GM20431 (cell line): ENCODE data around the gene KLHL22.
"Not testable (repeated sequence)": the region's sequence is repeated elsewhere in the genome, so short reads cannot be mapped to it uniquely, and the experiment has no call there.

Experiments
- in situ Hi-C: fragments of 300-500 bp; cut with MseI, MboI; formaldehyde crosslinking; loops from one replicate; pipeline ENCODE4 v1.15.0; 2020; ENCODE audit warnings: low sequenced_read_pairs; ENCODE audit not compliant: unreplicated experiment

KLHL22 gene

DNA sequence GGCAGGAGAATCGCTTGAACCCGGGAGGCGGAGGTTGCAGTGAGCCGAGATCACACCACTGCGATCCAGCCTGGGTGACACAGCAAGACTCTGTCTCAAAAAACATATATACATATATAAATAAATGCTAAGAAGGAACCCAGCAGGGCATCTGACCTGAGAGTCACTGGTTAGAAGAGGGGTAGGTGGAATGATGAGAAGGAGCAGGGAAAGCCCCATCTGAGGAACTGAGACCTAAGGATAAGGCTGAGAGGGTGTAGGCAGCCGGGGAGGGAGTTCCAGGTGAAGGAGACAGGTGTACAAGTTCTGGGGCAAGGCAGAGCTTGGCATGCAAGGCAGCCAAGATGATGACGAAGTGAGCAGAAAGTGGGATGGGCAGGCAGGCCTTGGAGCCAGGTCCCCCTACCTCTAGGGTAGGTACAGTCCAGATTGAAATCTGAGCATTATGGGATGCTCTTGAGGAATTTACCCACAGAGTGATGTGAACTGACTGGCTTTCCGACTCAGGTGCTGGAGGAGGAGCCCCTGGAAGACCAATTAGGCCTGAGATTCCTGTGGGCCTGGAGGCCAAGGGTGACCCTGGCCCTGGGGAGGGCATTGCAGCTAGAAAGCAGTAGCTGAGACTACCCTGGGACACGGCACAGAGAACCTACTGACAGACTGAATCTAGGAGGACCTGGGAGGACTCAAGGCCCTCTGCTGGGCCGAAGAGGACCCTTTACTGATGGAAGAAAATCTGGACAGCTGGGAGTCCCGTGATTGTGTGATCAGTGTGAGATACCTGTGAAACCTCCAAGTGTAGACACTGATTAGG lies 22.8 kb downstream of the KLHL22 start:
- in situ Hi-C loops, result no loop called here

DNA sequence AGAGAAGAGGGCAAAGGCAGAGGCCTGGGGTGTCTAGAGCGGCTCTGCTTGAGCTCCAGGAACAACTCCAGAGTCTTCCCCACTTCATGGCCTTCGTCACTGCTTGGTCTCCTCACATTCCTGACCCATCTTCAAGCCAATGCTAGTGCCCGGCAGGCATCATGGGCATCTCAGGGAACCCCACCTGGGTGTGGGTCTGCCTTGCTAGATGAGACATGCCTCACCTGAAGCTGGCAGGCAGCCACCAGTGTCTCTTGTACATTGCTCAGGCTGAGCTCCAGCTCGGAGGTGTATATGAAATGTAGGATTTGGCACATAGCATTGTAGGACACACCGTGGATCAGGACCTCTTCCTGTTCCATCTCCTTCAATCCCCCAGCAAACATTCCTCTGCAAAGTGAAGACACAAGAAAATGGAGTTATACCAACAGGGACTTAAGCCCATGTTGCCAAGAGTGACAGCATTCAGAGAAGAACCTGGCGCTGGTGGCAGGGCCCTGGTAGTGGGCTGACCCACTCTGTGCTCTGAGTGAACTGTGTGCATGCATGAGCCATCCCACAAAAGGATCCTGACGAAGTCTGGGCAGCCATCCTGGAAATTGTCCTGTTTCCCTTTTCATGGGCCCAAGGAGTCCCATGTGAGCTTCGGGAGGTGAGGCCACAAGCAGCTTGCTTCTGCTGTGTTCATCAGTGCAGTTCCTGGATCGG lies 24.3 kb downstream of the KLHL22 start:
- in situ Hi-C loops, result no loop called here

DNA sequence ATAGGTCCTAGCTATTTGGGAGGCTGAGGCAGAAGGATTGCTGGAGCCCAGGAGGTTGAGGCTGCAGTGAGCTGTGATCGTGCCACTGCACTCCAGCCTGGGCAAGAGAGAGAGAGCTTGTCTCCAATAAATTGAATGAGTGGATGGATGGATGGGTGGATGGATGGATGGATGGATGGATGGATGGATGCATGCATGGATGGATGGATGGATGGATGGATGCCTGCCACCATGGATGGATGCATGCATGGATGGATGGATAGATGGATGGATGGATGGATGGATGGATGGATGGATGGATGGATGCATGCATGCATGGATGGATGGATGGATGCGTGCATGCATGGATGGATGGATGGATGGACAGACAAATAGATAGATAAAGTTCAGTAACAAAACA lies 25.1 kb downstream of the KLHL22 start:
- in situ Hi-C loops, result not testable (repeated sequence)

DNA sequence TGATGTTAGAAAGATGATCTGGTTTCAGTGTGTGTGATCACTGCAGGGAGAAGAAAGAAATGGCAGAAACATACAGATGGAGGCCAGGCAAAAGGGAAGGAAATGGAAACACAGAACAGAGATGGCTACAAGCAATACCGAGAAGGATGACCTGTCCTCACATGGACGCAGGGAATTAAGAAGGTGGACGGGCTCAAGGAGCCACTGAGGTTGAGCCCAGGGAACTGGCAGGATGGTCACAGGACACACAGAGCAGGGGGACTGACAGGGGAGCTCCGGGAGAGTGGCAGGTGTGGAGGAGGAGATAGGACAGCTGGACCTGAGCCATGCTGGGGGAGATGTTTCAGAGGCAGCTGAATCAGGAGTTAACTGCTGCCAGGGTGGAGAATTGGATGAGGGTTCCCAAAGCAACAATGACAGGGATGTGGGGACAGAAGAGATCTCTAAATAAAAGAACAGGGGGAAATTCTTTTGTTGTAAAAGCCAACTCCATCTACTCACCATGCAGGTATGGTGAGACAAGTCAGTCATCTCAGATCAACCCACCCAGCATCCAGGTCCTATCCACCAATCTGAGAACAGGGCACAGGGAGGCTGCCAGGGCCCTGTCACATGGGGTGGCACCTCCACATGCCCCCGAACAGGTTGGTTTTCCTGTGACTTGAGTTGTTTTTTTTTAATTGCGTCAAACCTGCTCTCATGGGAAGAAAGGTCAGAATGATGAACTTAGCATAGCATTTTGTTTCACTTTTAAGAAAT lies 26.3 kb downstream of the KLHL22 start:
- in situ Hi-C loops, result no loop called here

DNA sequence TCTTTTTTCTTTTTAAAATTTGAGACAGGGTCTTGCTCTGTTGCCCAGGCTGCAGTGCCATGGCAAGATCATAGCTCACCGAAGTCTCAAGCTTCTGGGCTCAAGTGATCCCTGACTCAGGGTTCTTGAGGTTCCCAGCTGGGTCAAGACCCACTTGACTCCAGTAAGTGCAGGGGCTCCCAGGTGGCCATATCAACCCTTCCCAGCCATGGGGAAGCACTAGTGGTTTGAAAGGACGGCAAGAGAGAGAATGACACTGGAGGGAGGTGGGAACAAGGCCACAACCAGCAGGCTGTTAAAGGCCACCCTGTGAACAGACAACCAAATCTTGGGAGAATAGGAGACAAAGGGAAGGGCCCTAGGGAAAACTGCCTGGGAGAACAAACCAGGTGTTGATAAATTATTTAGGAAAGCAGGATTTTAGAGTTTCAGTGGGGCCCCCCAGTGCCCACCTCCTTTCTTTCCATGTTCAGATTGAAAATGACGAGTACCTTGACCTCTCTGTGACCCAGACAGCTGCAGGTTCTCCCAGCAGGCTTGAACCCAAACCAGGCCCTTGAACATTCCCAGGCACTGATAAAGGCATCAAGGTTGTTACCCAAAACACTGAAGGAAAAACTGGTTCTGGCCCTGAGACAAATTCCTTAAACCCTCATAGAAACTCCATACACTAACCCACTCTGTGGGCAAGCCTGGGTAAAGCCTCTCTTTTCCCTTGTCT lies 28.8 kb downstream of the KLHL22 start:
- in situ Hi-C loops, result no loop called here

GRCh38 chr22:20465759-20466077 lies 29.9 kb downstream of the KLHL22 start:
- in situ Hi-C loops, result no loop called here

GRCh38 chr22:20464912-20465758 lies 30.5 kb downstream of the KLHL22 start:
- in situ Hi-C loops, result no loop called here

- in situ Hi-C loops, result no loop called here
Observed at GRCh38 chr22:20464096-20464614, 31.4 kb downstream of the KLHL22 start.

DNA sequence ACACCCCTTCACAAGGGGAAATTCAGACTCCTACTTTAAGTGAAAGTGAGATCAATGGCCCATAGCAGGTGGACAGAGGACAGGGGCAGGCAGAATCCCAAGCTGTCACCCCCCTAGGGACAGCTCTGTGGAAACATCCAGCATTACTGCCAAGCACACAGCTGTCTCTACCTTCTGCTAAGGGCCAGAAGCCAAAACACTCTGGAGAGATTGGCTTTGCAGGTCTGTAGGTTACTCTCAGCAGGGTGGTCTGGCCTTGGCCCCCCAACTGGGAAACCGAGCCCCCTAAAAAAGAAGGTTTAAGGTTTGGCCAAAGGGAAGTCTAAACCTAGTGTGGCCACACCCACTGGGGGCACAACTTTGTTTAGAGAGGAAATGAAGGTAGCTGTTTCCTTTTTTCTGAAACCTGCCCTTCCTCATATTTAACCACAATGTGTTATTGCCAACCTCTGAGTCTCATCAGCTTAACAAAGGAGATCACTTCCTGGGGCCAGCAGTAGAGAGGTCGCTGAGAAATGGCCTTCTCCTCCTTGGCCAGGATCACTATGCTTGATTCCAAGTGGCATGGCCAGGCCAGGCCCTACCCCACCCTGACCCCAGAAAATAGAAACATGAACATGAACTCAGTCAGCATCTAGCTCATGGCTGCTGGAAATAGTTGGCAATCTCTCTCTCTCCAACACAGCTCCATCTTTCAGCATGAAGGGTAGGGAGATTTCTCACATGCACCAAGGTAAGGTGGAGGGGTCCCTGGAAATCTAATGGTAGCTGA lies 32.1 kb downstream of the KLHL22 start:
- in situ Hi-C loops, result no loop called here

GRCh38 chr22:20459862-20460261 lies 35.7 kb downstream of the KLHL22 start:
- in situ Hi-C loops, result no loop called here

DNA sequence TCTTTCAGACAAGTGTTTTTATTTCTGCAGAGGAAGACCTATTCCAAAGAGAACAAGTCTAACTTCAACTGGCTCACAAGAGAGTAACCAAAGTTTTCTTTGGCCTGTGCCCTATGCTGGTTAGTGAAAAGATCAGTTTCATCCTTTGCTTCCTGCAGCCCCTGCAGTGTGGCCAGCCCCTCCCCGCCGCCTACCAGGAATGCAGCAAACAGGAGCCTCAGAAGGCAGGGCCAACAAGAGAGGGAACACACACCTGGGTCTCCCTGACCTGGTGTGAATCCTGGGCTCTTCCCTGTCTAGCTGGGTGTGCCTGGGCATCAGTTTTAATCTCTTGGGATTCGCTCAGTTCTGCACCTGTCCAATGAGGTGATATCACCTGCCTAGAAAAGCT lies 36.4 kb downstream of the KLHL22 start:
- in situ Hi-C loops, result no loop called here

DNA sequence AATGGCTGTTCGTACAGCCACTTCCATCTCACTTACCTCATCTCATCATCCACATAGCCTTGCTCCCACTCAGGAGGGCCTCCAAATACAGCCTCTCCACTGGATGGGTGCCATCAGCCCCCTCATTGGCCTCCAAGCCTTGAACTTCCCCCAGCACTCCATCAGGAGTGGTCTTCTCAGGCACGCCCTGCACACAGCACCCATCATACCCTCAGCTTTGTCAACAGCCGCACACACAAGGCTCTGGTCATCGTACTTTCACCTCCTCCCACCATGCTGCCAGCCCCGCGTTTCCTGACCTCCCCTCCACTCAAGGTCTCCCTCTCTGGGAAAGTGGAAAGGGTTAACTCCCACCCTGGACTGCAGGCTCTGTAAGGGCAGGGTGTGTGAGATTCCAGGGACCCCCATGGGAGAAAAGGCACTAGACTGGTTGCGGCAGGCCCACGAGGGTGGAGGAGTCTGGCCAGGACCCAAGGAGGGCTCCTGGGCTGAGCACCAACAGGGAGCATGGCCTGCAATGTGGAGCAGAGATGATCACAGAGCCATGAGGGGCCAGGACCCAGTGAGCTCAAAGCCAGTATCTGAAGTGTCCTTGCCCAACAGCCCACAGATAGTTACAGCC lies 37.0 kb downstream of the KLHL22 start:
- in situ Hi-C loops, result no loop called here

DNA sequence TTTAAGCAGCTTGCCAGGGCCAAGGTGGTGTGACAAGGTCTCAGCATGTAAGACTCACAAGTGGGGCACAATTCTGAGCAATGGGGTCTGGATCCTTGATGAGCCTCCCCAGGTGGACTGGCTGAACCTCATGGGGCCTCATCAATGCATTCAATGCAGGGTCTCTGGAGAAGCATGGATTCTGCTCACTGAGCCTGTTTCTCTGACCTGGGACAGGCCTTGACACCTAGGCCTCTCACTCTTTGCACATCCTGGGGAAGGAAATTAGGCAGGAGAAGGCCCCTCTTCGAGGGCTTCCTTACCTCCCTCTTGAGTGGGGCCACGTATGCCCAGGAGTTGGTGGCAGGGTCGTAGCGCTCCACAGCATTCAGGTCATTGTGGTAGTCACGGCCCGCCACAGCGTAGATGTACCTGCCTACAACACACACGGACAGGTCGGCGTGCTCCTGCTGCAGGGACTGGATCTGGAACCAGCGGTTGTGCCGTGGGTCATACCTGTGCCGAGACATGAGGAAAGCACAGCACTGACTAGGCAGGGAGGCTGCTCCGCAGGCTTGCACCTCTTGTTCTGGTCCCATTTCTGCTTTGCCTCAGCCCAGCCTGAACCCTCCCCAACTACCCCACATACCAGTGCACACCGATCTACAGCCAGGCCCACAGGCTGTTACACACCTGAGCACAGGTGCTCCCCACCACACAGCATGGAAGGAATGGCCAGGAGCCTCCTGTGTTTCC lies 37.9 kb downstream of the KLHL22 start:
- in situ Hi-C loops, result no loop called here

- in situ Hi-C loops, result no loop called here
Observed at GRCh38 chr22:20456722-20457076, 38.9 kb downstream of the KLHL22 start.

- in situ Hi-C loops, result no loop called here
Observed at GRCh38 chr22:20456064-20456721, 39.4 kb downstream of the KLHL22 start.

GRCh38 chr22:20455709-20456063 lies 39.9 kb downstream of the KLHL22 start:
- in situ Hi-C loops, result no loop called here

GRCh38 chr22:20453222-20453621 lies 42.4 kb downstream of the KLHL22 start:
- in situ Hi-C loops, result no loop called here
